GM18517 (cell line): ENCODE results near the gene ZBTB25.

ENCODE experiments used
- ATAC-seq: cut with Tn5 transposase; IDR thresholded peaks from one replicate; pipeline ENCODE4 v1.9.1; 2021; ENCODE audit warnings: mild to moderate bottlenecking, moderate library complexity; ENCODE audit not compliant: unreplicated experiment

ZBTB25 gene, protein sequence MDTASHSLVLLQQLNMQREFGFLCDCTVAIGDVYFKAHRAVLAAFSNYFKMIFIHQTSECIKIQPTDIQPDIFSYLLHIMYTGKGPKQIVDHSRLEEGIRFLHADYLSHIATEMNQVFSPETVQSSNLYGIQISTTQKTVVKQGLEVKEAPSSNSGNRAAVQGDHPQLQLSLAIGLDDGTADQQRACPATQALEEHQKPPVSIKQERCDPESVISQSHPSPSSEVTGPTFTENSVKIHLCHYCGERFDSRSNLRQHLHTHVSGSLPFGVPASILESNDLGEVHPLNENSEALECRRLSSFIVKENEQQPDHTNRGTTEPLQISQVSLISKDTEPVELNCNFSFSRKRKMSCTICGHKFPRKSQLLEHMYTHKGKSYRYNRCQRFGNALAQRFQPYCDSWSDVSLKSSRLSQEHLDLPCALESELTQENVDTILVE

DNA sequence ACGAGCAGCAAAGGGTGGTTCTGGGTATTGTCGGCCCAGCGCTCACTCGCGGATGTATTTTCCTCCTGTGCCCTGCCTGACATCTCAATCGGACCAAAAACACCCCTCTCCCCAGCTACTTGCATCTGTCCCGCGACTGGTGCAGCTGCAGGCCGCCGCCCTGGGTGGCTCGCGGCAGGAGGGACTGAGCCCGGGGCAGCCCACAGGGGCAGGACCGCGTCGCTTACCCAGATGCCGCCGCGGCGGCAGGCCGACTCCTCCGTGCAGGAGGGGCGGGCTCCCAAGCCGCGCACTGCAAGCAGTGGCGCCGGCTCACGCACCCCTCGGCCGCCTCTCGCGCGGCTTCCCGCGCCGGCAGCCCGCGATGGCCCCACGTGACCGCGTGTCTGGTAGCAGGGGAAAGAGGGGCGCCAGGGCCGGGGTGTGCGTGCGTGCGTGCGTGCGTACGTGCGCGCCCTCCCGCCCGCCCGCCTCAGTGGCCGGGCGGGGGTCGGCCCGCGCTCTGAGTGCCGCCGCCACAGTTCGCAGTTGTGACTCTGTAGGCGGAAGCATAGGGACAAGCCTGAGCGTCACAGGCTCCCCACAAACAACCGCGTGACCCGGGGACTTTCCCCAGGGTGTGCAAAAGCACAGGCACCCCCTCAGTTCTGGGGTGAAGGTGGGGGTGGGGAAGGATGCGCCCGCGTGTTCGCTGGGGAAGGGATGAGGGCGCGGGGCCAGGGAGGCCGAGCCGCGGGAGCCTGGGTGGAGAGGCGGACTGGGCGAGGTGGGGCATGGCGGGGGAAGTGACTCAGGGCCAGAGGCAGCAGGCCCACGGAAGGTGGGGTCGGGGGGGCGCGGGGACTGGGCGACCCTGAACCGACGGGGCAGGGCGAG, at the start of gene ZBTB25:
Gene ZBTB25, minus strand, starts transcription at position 405 of the 876 bp plus-strand sequence. CDS start 13,305 bp downstream, outside the sequence.
- peak; percentile 63 for ATAC-seq

DNA sequence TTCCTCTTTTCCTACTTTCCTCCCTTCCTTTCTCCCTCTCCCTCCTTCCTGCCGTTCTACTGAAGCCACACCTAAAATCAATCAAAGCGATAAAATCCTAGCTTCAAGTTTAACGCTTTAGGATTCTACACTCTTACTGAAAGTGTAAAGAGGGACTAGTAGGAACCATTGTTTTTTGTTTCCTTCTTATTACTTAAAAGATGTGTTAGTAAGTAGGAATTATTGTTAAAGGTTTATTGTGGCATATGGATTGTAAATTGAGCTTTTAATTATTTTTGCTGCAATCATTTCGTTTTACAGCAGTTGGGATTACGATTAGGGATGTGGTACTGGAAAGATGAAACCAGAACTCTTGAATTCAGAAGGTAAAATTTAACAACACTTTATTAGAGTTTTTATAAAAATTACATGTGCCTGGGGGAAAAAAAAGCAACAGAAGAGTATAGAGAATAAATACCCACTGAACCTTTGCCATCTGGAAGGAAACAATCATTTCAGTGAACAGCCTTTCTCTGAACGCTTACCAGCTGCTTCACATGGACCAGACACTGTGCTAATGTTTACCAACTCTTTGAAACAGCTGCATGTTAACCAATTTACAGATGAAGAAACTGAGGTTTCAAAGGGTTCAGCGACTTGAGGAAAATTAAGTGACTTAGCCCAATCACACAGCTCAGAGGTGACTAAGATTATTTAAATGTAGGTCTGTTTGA, 47.1 kb upstream of the ZBTB25 start:
- ATAC-seq, result no peak

DNA sequence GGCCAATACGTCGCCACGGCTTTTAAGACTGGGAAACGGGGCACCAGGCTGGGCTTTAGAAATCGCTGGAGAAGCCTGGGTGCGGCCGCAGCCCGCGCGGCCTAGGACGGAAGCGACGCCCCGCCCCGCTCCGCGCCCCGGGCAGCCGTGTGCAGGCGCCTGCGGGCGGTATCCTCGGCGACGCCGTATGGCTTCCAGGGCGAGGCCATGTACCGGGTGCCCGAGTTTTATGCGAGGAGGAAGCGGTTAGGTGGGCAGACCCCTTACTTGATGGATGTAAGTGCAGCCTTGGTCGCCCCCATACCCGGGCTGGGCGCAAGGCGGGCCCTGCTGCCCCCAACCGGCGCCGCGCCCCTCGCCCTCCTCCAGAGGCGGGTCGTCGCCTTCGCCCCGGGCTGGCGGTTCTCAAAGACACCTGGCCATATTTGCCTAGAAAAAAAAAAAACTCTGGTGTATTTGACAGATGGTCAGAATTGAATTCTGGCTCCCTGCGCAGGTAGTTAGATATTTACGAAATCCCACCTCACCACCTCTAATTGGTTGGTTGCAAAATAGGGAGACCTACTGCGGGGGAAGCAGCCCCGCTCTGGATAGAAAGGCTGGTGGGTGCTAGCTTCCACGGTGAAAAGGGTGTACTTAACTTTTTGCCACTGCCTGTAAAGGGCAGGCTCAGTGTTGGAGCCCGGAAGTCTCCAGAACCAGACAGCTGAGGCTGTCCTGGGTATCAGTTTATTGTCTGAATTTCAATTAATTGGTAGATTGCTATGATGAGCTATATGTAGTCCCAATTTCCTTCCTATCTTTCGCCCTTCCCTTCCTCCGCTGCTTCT, 46.4 kb upstream of the ZBTB25 start, which contains the start of gene PPP1R36:
Gene PPP1R36, plus strand, starts transcription at position 171 of the 830 bp plus-strand sequence. Its CDS starts 37 bp downstream, at position 208.
- ATAC-seq, result no peak

DNA sequence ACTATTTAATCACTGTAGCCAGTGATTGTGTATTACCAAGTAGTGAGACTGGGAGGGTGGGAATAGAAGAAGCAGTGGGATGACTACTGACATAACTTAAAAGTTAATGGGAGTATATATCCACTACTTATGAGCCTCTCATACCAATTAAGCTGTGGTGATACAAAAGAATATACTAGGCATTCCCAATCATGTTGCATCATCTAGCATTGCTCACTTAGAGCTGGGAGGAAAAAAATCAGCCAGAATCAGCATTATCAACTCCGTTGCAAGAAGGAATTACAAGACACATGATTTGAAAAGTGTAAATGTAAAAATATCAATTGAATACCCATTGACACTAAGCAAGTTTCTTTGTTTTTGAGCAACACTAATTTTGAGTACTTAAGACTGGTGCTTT, 45.4 kb upstream of the ZBTB25 start:
- ATAC-seq, result no peak

DNA sequence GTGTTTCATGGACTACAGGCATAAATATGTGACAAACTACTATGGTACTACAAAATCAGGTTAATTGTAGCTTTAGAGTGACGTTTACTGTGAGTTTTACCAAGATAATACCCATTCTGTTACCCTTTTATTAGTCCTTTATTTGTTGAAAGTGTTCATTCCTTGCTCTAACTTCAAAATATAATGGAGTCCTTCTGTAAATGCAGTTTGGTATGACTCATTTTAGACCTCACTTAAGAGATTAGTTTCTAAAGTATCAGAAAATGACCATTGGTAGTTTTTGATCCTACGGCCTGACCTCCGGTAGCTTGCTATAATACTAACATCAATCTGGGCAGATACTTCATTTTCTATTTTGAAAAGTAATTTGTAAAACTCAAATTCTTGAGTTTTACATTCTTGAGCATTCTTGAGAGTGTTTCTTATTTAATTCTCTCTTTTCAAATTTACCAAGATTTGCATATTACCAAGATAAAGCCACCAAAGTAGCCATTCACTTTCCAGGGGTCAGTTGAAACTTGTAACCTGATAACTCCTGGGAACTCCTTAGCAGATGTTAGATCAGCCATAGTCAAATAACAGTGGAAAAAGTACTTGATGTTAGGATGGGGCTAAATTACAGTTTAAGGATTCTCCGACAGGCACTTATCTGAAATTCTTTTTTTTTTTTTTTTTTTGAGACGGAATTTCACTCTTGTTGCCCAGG, 41.1 kb upstream of the ZBTB25 start:
- no peak for ATAC-seq

DNA sequence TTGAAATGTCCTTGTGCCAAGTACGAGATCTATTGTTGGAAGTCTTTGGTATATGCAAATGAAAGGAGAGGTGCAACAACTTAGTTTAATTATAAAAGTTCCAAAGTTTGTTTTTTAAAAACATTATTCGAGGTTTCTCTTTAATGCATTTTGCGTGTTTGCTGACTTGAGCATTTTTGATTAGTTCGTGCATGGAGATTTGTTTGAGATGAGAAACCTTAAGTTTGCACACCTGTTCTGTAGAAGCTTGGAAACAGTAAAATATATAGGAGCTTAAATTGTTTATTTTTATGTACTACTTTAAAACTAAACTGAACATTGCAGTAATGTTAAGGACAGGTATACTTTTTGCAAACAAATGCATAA, 39.2 kb upstream of the ZBTB25 start:
- ATAC-seq, result no peak

DNA sequence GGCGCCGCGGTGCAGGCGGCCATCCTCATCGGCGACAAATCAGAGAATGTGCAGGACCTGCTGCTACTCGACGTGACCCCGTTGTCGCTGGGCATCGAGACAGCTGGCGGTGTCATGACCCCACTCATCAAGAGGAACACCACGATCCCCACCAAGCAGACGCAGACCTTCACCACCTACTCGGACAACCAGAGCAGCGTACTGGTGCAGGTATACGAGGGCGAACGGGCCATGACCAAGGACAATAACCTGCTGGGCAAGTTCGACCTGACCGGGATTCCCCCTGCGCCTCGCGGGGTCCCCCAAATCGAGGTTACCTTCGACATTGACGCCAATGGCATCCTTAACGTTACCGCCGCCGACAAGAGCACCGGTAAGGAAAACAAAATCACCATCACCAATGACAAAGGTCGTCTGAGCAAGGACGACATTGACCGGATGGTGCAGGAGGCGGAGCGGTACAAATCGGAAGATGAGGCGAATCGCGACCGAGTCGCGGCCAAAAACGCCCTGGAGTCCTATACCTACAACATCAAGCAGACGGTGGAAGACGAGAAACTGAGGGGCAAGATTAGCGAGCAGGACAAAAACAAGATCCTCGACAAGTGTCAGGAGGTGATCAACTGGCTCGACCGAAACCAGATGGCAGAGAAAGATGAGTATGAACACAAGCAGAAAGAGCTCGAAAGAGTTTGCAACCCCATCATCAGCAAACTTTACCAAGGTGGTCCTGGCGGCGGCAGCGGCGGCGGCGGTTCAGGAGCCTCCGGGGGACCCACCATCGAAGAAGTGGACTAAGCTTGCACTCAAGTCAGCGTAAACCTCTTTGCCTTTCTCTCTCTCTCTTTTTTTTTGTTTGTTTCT, 38.6 kb upstream of the ZBTB25 start:
- no peak for ATAC-seq

DNA sequence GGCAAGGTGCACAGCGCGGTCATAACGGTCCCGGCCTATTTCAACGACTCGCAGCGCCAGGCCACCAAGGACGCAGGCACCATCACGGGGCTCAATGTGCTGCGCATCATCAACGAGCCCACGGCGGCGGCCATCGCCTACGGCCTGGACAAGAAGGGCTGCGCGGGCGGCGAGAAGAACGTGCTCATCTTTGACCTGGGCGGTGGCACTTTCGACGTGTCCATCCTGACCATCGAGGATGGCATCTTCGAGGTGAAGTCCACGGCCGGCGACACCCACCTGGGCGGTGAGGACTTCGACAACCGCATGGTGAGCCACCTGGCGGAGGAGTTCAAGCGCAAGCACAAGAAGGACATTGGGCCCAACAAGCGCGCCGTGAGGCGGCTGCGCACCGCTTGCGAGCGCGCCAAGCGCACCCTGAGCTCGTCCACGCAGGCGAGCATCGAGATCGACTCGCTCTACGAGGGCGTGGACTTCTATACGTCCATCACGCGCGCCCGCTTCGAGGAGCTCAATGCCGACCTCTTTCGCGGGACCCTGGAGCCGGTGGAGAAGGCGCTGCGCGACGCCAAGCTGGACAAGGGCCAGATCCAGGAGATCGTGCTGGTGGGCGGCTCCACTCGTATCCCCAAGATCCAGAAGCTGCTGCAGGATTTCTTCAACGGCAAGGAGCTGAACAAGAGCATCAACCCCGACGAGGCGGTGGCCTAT, 37.8 kb upstream of the ZBTB25 start:
- no peak for ATAC-seq

DNA sequence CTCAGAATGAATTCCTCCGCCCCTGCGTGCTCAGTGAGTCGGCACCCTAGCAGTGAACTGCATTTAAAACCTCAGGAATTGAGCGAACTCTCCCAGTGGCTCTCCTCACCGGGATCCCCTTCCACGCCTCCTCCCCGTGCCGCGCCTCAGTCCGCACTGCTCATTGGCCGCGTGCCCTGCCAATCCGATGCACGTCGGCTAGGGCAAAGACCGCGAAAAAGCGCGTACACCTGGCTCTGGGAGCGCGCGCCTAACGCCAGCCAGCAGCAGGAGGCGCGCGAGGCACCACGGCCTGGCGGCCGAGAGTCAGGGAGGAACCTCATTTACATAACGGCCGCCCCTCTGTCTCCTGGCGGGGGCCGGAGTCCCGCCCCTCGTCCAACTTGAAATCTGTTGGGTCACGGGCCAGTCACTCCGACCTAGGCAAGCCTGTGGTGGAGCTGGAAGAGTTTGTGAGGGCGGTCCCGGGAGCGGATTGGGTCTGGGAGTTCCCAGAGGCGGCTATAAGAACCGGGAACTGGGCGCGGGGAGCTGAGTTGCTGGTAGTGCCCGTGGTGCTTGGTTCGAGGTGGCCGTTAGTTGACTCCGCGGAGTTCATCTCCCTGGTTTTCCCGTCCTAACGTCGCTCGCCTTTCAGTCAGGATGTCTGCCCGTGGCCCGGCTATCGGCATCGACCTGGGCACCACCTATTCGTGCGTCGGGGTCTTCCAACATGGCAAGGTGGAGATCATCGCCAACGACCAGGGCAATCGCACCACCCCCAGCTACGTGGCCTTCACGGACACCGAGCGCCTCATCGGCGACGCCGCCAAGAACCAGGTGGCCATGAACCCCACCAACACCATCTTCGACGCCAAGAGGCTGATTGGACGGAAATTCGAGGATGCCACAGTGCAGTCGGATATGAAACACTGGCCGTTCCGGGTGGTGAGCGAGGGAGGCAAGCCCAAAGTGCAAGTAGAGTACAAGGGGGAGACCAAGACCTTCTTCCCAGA, 36.9 kb upstream of the ZBTB25 start, which contains the start of gene HSPA2:
Gene HSPA2, plus strand, starts transcription at position 534 of the 995 bp plus-strand sequence. Its CDS starts 109 bp downstream, at position 643.
- ATAC-seq, result peak; percentile 92

DNA sequence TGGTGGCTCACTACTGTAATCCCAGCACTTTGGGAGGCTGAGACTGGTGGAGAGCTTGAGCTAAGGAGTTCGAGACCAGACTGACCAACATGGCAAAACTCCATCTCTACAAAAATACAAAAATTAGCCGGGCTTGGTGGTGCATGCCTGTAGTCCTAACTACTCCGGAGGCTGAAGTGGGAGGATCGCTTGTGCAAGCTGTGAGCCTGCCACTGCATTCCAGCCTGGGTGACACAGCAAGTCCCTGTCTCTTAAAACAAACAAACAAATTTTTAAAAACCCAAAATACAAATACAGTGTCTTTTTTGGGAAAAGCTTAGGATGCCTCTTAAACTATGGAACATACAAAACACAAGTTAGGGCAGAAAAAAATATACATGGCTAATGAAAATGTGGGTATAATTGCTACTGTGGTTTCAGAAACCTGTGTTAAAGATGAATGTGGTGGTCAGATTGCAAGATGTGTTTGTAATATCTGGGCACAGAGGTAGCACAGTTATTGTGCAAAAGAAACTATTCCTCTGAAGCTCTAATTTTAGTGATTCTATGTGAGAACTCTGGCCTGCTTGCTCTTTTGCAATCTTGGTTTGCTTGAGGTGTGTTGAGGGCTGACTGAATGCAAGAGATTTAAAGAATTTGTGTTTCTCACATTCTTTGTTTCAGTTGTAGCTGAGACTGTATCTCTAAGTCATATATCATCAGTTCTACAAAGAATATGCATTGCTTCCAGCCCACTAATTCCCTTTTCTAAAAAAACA, 33.0 kb upstream of the ZBTB25 start:
- no peak for ATAC-seq

DNA sequence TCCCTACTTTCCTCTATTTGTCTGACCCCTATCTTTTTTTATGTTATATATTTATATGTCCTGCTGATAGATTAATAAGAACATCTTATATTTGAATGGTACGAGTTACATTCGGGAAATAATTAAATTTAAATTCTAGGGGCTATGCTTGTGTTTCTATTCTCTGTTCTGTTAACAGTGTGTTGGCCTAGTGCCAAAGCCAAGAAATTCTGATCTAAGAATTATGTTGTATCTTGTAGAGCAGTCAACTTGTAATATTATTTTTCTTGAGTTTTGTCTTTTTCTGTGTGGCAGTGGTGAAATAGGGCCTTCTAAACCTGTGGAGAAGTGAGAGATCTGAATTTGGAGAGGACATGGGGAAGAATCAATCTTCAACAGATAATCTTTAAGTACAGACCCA, 27.9 kb upstream of the ZBTB25 start:
- no peak for ATAC-seq

DNA sequence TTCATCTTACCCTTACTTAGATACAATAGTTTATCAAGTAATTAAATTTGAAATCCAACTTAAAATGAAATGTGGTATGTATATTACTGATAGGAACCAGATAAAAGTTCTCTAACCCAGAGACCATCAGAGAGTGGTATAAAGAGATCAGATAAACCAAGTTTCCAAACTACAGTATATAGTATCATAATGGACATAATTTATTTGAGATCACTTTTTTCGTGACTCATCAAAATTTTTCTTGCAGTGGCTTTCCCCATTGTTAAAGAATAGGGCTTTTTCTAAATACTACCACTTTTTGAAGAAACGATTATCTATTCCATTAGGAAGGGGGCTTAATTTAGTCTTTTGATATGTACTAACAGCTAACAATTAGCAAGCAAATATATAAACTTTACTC, 21.7 kb upstream of the ZBTB25 start:
- no peak for ATAC-seq

DNA sequence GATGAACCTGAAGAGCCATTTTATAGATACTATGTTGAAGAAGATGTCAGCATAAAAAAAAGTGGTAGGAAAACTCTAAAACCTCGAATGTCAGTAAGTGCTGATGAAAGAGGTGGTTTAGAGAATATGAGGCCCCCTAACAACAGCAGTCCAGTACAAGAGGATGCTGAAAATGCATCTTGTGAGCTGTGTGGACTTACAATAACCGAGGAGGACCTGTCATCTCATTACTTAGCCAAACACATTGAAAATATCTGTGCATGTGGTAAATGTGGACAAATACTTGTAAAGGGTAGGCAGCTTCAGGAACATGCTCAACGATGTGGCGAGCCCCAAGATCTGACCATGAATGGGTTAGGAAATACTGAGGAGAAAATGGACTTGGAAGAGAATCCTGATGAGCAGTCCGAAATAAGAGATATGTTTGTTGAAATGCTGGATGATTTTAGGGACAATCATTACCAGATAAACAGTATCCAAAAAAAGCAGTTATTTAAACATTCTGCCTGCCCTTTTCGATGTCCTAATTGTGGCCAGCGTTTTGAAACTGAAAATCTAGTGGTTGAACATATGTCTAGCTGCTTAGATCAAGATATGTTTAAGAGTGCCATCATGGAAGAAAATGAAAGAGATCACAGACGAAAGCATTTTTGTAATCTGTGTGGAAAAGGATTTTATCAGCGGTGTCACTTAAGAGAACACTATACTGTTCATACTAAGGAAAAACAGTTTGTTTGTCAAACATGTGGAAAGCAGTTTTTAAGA, 19.1 kb upstream of the ZBTB25 start:
- no peak for ATAC-seq

DNA sequence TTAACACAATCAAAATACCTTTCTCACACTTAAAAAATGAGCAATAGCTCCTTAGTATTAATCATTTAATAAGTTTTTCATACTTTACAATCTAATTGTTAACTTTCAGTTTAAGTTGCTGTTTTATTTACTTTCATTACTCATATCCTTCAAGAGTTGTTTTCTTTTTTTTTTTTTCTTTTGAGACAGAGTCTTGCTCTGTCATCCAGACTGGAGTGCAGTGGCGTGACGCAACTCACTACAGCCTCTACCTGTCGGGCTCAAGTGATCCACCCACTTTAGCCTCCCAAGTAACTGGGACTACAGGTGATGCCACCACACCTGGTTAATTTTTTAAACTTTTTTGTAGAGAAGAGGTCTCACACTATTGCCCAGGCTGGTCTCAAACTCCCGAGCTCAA, 17.1 kb upstream of the ZBTB25 start:
- ATAC-seq, result no peak

DNA sequence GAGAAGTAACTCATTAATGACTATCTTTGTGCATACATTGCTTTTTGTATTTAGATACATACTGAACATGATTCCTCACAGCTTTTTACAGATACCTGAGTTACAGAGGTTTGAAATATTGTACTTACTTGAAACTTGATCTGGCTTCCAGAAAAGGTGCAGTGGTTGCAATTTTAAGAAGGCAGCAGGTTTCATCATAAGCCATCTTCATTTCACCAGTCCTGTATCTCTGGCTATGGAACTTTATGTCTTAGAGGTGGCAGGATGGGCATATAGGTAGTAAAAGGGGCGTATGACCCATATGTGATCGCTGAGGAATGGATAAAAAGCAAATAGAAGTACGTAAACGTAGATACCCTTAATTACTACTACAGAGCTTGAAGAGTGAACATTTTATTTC, 14.6 kb upstream of the ZBTB25 start:
- no peak for ATAC-seq
